Adrenal gland (tissue), 12 donors: ENCODE results near the gene CAMSAP1. TPM values are rescaled to one million over a fixed set of nuclear protein-coding genes. Genes with fewer than 3 reads are reported as not detected.
A peak's percentile ranks its signal among the peaks of the same experiment; 100 is the strongest.

Source experiments
- DNase-seq, 7 donors: peaks; one replicate each; pipeline ENCODE4 v3.0.0-alpha.2; 2019 to 2020
- H3K27ac ChIP-seq, 5 donors: fragments of 200-600 bp; sonication (generic) in 4 of 5; 1 replicate in 3 of 5; 2 replicates in 2 of 5; pipeline versions ENCODE4 v1.5.1 to v1.8.0; 2016 to 2020; ENCODE audit warnings: mild to moderate bottlenecking in 1 of 5
- H3K27me3 ChIP-seq: fragments of 200-600 bp; 2 replicates; pipeline ENCODE4 v1.8.0; 2021
- H3K36me3 ChIP-seq, 2 donors: fragments of 200-600 bp; replicated peaks in 1 of 2; 1 replicate in 1 of 2; 2 replicates in 1 of 2; pipeline versions ENCODE4 v1.5.1 to v1.8.0; 2018 to 2022
- H3K4me1 ChIP-seq, 2 donors: fragments of 200-600 bp; replicated peaks in 1 of 2; 1 replicate in 1 of 2; 2 replicates in 1 of 2; pipeline versions ENCODE4 v1.5.1 to v1.8.0; 2018 to 2021
- H3K4me3 ChIP-seq, 4 donors: fragments of 200-600 bp; sonication (generic) in 3 of 4; one replicate each; pipeline ENCODE4 v1.5.1; 2016 to 2018
- H3K9me3 ChIP-seq, 3 donors: fragments of 200-600 bp; sonication (generic) in 1 of 3; replicated peaks in 1 of 3; 1 replicate in 2 of 3; 2 replicates in 1 of 3; pipeline versions ENCODE4 v1.5.1 to v1.8.0; 2016 to 2021
- POLR2A ChIP-seq, 2 donors: fragments of 450-650 bp; IDR thresholded peaks; one replicate each; pipeline ENCODE4 v1.6.1; 2017; ENCODE audit warnings: antibody characterized with exemption in 2 of 2, mild to moderate bottlenecking in 2 of 2, moderate library complexity in 1 of 2
- WGBS, 4 donors: extraction: QIAGEN DNeasy Blood & Tissue Kit in 2 of 4; methylation state at CpG; one replicate each; pipeline versions ENCODE4 v1.1.5 to v1.1.7; 2013 to 2017; 5-methylcytosine and 5-hydroxymethylcytosine counted together
- intact Hi-C, 2 donors: fragments of 100-400 bp; cut with DNase I; formaldehyde crosslinking; loops; one replicate each; pipeline versions ENCODE4 v1.14.1 to v1.15.0; 2022 to 2023
- polyA plus RNA-seq, 3 donors: library from polyadenylated mRNA; stranded (reverse); fragments of 200-250 nt in 2 of 3; fragments of 350-450 nt in 1 of 3; fragmentation: Illumina TruSeq in 1 of 3; extraction: RNeasy Lipid Tissue Mini Kit (QIAGEN cat#74804) in 1 of 3; gene quantifications; one replicate each; pipeline ENCODE4 v1.2.3, GENCODE V29; 2013 to 2014
- total RNA-seq, 9 donors: library from RNA; depleted of rRNA in 4 of 9; stranded (reverse); fragments of >200 nt in 4 of 9; fragments of 120-200 nt in 1 of 9; fragmentation: NEBNext Ultra II Directional in 1 of 9; extraction: Animal tissue kit (Norgen Biotek cat#: 25700) in 1 of 9; gene quantifications; one replicate each; pipeline versions ENCODE4 v1.1.0 to v1.2.4, GENCODE V29; 2013 to 2023
- TF ChIP-seq, protein P1 (sequence below), 6 experiments: fragments of 450-650 bp in 4 of 6; fragments of 200-600 bp in 2 of 6; sonication (generic) in 1 of 6; IDR thresholded peaks; 1 replicate in 5 of 6; 2 replicates in 1 of 6; pipeline versions ENCODE4 v1.5.1 to v1.8.0; 2016 to 2021; ENCODE audit warnings: antibody characterized with exemption in 6 of 6, mild to moderate bottlenecking in 2 of 6, moderate library complexity in 1 of 6
- donor health status: healthy with polysubstance abuse.
- donor health status: Bipolar disorder and iron deficiency.
- donor health status: DM: yes; HTN: yes; CAD: no.
- donor health status: DM: no; HTN: no; CAD: no.
- donor health status: DM: no; HTN: no; CAD: no.
- donor health status: DM: yes; HTN: yes; CAD: no.

CAMSAP1 gene
- total and polyA plus RNA-seq, 12 donors = 4.6 to 108 (median 27.0) TPM

DNA sequence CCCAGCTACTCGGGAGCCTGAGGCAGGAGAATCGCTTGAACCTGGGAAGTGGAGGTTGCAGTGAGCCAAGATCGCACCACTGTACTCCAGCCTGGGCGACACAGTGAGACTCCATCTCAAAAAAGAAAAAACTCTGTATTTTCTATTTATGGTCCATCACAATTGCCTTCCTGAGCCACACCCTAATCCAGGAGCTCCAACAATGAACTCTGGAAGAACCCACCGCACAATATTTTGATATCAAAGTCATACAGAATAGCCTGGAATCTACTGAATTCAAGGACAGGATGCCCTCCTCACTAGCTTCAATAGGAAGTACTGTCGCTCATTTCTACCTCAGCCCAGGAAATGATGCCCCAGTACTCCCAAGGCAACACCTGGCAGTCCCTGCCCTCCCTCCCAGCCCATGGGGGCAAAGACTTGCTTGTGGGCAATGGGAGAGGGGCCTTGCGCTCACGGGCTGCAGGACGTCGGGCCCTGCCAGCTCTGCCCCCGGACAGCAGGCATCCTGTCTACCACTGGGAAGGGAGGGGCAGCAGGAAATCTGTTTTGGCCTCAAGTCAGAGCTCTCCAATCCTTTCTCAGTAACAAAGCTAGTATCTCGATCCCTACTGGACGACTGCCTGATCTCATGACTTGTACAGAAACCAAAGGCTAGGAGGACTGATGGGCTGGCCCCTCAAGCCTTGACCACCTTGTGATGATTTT, 34.1 kb upstream of the CAMSAP1 start:
- H3K4me3 ChIP-seq = no peak overlapping the region
- peak overlapping the region in 1 of 5 donors; percentile 44 for H3K27ac ChIP-seq
- H3K27me3 ChIP-seq = no peaks in the 10 kb centered on the region
- H3K36me3 ChIP-seq = peaks cover 0 to 65% of the 10 kb centered on the region in 2 donors
- TF ChIP-seq POLR2A (IDR thresholded peaks at IDR 0.05) = no peak
- TF ChIP-seq, protein P1, sequence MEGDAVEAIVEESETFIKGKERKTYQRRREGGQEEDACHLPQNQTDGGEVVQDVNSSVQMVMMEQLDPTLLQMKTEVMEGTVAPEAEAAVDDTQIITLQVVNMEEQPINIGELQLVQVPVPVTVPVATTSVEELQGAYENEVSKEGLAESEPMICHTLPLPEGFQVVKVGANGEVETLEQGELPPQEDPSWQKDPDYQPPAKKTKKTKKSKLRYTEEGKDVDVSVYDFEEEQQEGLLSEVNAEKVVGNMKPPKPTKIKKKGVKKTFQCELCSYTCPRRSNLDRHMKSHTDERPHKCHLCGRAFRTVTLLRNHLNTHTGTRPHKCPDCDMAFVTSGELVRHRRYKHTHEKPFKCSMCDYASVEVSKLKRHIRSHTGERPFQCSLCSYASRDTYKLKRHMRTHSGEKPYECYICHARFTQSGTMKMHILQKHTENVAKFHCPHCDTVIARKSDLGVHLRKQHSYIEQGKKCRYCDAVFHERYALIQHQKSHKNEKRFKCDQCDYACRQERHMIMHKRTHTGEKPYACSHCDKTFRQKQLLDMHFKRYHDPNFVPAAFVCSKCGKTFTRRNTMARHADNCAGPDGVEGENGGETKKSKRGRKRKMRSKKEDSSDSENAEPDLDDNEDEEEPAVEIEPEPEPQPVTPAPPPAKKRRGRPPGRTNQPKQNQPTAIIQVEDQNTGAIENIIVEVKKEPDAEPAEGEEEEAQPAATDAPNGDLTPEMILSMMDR (IDR thresholded peaks at IDR 0.05) = no peak
- DNase-seq = no peak
- intact Hi-C loops = no loop called here
- WGBS, 4 donors = 80 to 90% (median 87%) methylated on average over 9 to 13 of the region's 13 CpGs
- H3K4me1 ChIP-seq = no peaks in the 10 kb centered on the region
- H3K9me3 ChIP-seq = no peaks in the 10 kb centered on the region

DNA sequence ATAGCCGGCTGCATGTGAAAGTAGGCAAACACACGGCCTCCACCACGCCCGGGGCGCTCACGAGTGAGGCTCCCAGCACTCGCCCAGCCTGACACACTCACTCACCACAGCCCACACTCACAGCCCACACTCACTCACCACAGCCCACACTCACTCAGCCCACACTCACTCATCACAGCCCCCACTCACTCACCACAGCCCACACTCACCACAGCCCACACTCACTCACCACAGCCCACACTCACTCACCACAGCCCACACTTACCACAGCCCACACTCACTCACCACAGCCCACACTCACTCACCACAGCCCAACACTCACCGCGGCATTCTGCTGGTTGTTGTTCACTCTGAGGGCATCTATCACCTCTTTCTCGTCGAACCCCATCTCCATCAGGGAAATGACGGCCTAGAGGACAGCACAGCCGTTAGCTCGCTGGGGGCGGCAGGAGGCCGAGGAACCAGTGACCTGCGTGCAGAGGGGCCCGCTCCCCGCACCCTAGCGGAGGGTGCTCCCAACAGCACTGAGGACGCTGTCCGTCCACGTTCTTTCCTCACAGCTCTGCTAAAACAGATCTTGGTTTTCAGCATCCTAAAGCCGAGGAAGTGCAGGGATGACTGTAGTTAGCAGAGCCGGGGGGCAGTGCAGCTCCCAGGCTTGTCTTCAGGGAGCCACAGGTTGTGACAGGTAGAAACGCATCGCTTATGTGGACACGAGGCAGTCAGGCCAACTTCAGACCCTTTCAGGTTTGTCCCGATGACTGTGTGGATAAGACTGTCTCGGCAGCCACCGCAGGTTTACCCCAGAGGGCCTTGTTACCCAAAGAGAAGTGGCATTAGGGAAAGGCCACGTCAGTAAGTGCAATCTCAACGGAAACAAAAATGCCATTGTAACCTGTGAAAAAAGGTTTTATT, 32.3 kb upstream of the CAMSAP1 start:
- TF ChIP-seq POLR2A (IDR thresholded peaks at IDR 0.05) = no peak
- TF ChIP-seq, protein P1 (IDR thresholded peaks at IDR 0.05) = no peak
- Histone ChIP-seq H3K4me3 (no peak overlapping the region), H3K4me1 (no peaks in the 10 kb centered on the region), H3K36me3 (peaks cover 0 to 52% of the 10 kb centered on the region in 2 donors), H3K27me3 (no peaks in the 10 kb centered on the region), H3K27ac (no peak overlapping the region), H3K9me3 (no peaks in the 10 kb centered on the region)
- intact Hi-C loops = no loop called here
- DNase-seq = no peak
- WGBS, 4 donors = 89 to 94% (median 92%) methylated on average over 33 of the region's 33 CpGs

DNA sequence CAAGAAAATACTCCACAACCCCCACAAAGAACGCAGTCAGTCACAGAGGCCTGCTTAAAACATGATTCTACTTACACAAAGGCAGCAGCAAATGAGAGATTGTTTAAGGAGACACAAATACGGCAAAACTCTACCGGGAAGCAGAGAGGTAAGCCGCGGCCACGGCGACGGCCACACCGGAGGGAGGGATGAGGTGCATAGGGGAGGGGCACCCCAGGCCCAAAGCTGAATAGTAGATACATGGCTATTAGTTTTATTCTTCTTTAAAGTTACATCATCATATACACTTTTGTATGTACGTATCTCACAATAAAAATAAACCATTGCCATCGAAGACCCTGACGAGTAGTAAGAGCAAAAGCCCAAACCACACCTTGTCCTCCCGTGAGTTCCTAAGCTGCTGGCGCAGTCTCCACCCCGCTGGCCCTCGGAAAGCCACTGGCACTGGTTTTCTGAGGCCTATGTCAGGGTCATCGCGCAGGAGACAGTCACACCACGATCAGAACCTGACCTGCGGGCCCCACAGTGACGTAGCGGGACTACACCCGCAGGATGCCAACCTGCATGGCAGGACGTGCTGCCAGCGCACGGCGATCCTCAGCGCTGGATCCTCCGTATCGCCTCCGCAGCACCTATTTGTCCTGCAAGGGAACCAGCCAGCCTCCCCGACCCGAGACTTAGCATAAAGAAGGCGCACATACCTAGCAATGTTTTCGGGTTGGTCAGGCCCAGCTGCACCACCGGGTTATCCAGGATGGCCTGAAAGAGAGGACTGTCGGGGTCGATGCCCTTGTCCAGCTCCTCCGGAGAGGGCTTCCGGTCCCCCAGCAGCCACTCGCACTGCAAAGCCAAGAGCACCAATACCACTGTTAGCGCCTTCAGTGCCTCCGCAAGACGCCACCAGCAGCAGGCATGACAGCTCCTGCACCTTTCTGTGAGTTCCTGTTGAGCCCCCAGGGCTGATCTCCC, 30.5 kb upstream of the CAMSAP1 start:
- no peak overlapping the region for H3K27ac ChIP-seq
- 93 to 96% (median 95%) methylated on average over 29 to 44 of the region's 44 CpGs for WGBS, 4 donors
- no peaks in the 10 kb centered on the region for H3K9me3 ChIP-seq
- H3K4me3 ChIP-seq = no peak overlapping the region
- TF ChIP-seq, protein P1 (IDR thresholded peaks at IDR 0.05) = no peak
- no peak for TF ChIP-seq POLR2A (IDR thresholded peaks at IDR 0.05)
- no peaks in the 10 kb centered on the region for H3K4me1 ChIP-seq
- DNase-seq = no peak
- no peaks in the 10 kb centered on the region for H3K27me3 ChIP-seq
- H3K36me3 ChIP-seq = peaks cover 0 to 42% of the 10 kb centered on the region in 2 donors
- intact Hi-C loops = no loop called here
